Prostate gland (tissue), 2 donors: Measurements from ENCODE around the gene KDM5A. TPM values are rescaled to one million over a fixed set of nuclear protein-coding genes. Genes with fewer than 3 reads are reported as not detected.

Source experiments
- DNase-seq: peaks from one replicate; pipeline ENCODE4 v3.0.0-alpha.2; 2019; ENCODE audit warnings: low spot score
- H3K27ac ChIP-seq, 2 donors: fragments of 200-600 bp; sonication (generic); 2 replicates each; pipeline ENCODE4 v1.5.1; 2017 to 2019
- H3K27me3 ChIP-seq: fragments of 200-600 bp; sonication (generic); replicated peaks from 2 replicates; pipeline ENCODE4 v1.5.1; 2019; ENCODE audit not compliant: insufficient read depth
- H3K36me3 ChIP-seq, 2 donors: fragments of 200-600 bp; sonication (generic); 1 replicate in 1 of 2; 2 replicates in 1 of 2; pipeline versions ENCODE4 v1.5.1 to v1.8.1; 2017 to 2019
- H3K4me1 ChIP-seq: fragments of 200-600 bp; sonication (generic); replicated peaks from 2 replicates; pipeline ENCODE4 v1.5.1; 2019
- H3K4me3 ChIP-seq, 2 donors: fragments of 200-600 bp; sonication (generic); 2 replicates each; pipeline ENCODE4 v1.5.1; 2017 to 2019
- H3K9me3 ChIP-seq: fragments of 200-600 bp; sonication (generic); 2 replicates; pipeline ENCODE4 v1.5.1; 2017
- POLR2A ChIP-seq: fragments of 450-650 bp; IDR thresholded peaks from one replicate; pipeline ENCODE4 v1.6.1; 2016; ENCODE audit warnings: antibody characterized with exemption, mild to moderate bottlenecking
- POLR2AphosphoS5 ChIP-seq: sonication (generic); formaldehyde crosslinking; IDR thresholded peaks from one replicate; pipeline ENCODE4 v1.6.1; 2017; ENCODE audit warnings: antibody characterized with exemption
- WGBS: methylation state at CpG from one replicate; pipeline ENCODE4 v1.1.5; 2018; 5-methylcytosine and 5-hydroxymethylcytosine counted together
- intact Hi-C: fragments of 100-400 bp; cut with DNase I; formaldehyde crosslinking; loops from one replicate; pipeline ENCODE4 v1.14.2; 2022
- total RNA-seq, 2 donors: library from RNA; depleted of rRNA; stranded (reverse); fragments of >200 nt; gene quantifications; one replicate each; pipeline ENCODE4 v1.1.0, GENCODE V29; 2016
- TF ChIP-seq, protein P1 (sequence below), 4 experiments: fragments of 200-600 bp in 2 of 4; fragments of 450-650 bp in 2 of 4; sonication (generic) in 2 of 4; IDR thresholded peaks; 1 replicate in 3 of 4; 2 replicates in 1 of 4; pipeline ENCODE4 v1.5.1; 2016 to 2019; ENCODE audit warnings: antibody characterized with exemption in 4 of 4, mild to moderate bottlenecking in 2 of 4, moderate library complexity in 2 of 4

Gene KDM5A
- total RNA-seq, 2 donors from 2014 or later: 38.5 to 51.0 TPM

DNA sequence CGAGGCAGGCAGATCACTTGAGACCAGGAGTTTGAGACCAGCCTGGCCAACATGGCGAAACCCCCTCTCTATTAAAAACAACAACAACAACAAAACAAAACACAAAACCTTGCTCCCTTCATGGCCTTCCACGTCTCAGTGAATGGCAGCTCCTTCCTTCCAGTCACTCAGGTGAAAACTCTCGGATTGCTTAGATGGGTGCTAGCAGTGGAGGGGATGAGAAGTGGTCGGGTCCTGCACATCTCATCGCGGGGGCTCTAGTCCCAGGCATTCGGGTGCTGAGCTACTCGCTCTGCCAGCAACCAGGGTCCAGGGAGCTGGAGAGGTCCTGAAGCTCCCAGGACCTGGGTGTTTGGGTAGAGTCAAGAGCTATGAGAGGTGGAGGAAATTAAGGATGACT is 134.2 kb downstream of the KDM5A start:
- H3K27me3 ChIP-seq: peaks cover 2% of the 10 kb centered on the region
- H3K4me3 ChIP-seq: no peak overlapping the region
- no peak for DNase-seq
- H3K9me3 ChIP-seq: no peaks in the 10 kb centered on the region
- no peaks in the 10 kb centered on the region for H3K36me3 ChIP-seq
- no peaks in the 10 kb centered on the region for H3K4me1 ChIP-seq
- no peak overlapping the region for H3K27ac ChIP-seq
- TF ChIP-seq POLR2A (no peak), POLR2AphosphoS5 (no peak)
- TF ChIP-seq, protein P1, sequence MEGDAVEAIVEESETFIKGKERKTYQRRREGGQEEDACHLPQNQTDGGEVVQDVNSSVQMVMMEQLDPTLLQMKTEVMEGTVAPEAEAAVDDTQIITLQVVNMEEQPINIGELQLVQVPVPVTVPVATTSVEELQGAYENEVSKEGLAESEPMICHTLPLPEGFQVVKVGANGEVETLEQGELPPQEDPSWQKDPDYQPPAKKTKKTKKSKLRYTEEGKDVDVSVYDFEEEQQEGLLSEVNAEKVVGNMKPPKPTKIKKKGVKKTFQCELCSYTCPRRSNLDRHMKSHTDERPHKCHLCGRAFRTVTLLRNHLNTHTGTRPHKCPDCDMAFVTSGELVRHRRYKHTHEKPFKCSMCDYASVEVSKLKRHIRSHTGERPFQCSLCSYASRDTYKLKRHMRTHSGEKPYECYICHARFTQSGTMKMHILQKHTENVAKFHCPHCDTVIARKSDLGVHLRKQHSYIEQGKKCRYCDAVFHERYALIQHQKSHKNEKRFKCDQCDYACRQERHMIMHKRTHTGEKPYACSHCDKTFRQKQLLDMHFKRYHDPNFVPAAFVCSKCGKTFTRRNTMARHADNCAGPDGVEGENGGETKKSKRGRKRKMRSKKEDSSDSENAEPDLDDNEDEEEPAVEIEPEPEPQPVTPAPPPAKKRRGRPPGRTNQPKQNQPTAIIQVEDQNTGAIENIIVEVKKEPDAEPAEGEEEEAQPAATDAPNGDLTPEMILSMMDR (IDR thresholded peaks at IDR 0.05): no peak
- intact Hi-C loops: no loop called here
- 84% methylated on average over 9 of the region's 9 CpGs for WGBS

DNA sequence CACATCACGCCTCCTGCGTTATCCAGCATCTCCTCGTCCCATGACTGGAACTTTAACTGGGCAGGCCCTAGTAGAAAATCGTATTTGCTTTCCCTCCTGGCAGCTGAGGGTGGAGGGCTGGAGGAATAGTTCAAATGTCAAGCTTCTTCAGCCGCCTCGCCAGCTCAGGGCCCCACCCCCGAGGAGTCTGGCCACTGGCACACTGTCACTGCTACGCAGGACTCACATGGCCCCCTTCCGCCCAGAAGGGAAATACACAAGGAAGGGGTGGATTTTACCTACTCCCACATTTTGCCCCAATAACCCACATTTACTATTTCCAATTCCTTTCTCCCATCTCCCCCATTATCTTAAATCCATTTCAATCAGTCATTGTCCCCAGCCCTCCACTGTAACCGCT is 135.1 kb downstream of the KDM5A start:
- 69% methylated on average over 10 of the region's 10 CpGs for WGBS

DNA sequence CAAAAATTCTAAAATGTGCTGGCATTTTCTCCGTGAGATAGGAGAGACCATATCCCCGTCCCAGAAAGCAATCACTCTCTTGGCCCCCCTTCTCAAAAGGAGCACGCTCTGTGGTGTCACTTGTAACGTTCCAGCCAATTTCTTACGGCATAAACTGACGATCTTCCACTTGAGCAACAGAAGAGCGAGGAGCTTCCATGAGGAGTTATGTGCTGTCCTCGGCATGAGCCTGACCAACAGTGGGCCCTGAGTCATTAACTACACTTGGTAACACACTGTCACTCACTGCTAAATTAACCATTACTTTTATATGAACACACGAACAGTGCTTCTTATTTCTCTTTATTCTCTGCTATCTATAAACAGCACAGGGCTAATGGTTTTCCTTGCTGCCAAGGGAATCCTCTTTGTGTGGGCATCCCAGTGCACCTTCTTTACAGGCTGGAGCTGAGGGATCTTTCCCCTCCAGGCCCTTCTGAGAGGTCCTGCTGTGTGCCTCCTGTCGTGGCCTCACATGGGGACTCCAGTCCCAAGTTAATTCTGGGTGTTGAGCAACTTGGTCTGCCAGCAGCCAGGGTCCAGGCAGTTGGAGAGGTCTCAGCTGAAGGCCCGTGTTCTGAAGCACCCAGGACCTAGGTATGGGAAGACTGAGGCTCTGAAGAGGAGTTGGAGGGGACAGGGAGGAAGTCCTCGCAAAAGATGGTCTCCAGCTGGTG is 135.8 kb downstream of the KDM5A start:
- no peak for DNase-seq
- Histone ChIP-seq H3K4me1 (no peaks in the 10 kb centered on the region), H3K36me3 (no peaks in the 10 kb centered on the region), H3K9me3 (no peaks in the 10 kb centered on the region), H3K27me3 (no peaks in the 10 kb centered on the region), H3K27ac (no peak overlapping the region), H3K4me3 (no peak overlapping the region)
- TF ChIP-seq, protein P1 (IDR thresholded peaks at IDR 0.05): no peak
- no peak for TF ChIP-seq POLR2AphosphoS5
- TF ChIP-seq POLR2A: no peak
- intact Hi-C loops: no loop called here
- 68% methylated on average over 12 of the region's 12 CpGs for WGBS

More for the DNA sequence above, 135.1 kb downstream of the KDM5A start:
- no peak overlapping the region for H3K4me3 ChIP-seq
- H3K4me1 ChIP-seq: no peaks in the 10 kb centered on the region
- H3K27me3 ChIP-seq: no peaks in the 10 kb centered on the region
- intact Hi-C loops: no loop called here
- H3K36me3 ChIP-seq: no peaks in the 10 kb centered on the region
- no peaks in the 10 kb centered on the region for H3K9me3 ChIP-seq
- no peak for TF ChIP-seq POLR2A
- TF ChIP-seq, protein P1 (IDR thresholded peaks at IDR 0.05): no peak
- no peak for TF ChIP-seq POLR2AphosphoS5
- no peak for DNase-seq
- H3K27ac ChIP-seq: no peak overlapping the region

DNA sequence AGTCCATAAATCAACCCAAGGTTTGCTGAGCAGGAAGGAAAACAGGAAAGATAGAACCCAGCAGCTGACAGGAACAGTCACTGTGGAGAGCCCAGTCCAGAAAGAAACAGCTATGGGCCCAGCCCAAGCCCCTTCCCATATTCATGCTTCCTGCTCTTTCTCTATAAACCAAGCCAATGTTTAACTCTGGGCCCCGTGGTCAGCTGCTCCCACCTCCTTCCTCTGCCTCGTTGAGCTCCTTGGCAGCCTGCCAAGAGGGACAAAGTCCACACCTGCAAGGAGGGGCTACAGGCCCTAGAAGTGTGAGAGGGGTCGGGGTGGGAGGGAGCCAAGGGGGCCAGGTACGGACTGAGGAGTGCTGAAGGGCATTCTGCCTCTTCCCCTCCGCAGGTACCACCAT is 136.5 kb downstream of the KDM5A start:
- intact Hi-C loops: no loop called here
- TF ChIP-seq POLR2A (no peak), POLR2AphosphoS5 (no peak)
- TF ChIP-seq, protein P1 (IDR thresholded peaks at IDR 0.05): no peak
- Histone ChIP-seq H3K36me3 (no peaks in the 10 kb centered on the region), H3K4me1 (no peaks in the 10 kb centered on the region), H3K27ac (no peak overlapping the region), H3K27me3 (no peaks in the 10 kb centered on the region), H3K4me3 (no peak overlapping the region), H3K9me3 (no peaks in the 10 kb centered on the region)
- DNase-seq: no peak
- 43% methylated on average over 5 of the region's 5 CpGs for WGBS

DNA sequence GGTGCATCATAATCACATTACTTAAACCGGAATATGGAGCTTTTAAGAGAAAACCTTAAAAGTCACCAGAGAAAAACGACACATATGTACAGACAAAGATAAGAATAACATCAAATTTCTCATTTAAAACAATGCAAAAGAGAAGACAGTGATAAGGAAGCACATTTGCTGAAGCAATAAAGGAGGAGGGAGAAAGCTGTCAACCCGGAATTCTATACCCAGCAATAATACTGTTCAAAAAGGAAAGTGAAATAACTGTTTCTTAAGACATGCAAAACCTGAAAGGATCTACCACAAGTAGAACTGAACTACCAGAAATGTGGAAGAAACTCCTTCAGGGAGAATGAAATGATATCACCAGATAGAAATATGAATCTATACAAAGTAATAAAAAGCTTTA is 141.8 kb downstream of the KDM5A start:
- Histone ChIP-seq H3K4me1 (no peaks in the 10 kb centered on the region), H3K27ac (no peak overlapping the region), H3K9me3 (no peaks in the 10 kb centered on the region), H3K4me3 (no peak overlapping the region), H3K27me3 (no peaks in the 10 kb centered on the region), H3K36me3 (no peaks in the 10 kb centered on the region)
- 88% methylated on average over 3 of the region's 3 CpGs for WGBS
- no peak for DNase-seq
- intact Hi-C loops: no loop called here
- TF ChIP-seq POLR2AphosphoS5: no peak
- no peak for TF ChIP-seq POLR2A
- TF ChIP-seq, protein P1 (IDR thresholded peaks at IDR 0.05): no peak
